BLaER1 treated with 17β-estradiol and CSF1 and Interleukin-3, amounts not matched to agents 10 nM and 100 nM (cell line): ENCODE results near the gene COBL.
A peak's percentile ranks its signal among the peaks of the same experiment; 100 is the strongest.

Experiments
- H3K27ac ChIP-seq, 11 experiments: shearing (Covaris generic); formaldehyde crosslinking; 2 replicates each; pipeline ENCODE4 v1.8.1; 2022
- H3K27me3 ChIP-seq, 11 experiments: shearing (Covaris generic); formaldehyde crosslinking; 2 replicates each; pipeline ENCODE4 v1.8.1; 2022
- H3K36me3 ChIP-seq, 11 experiments: shearing (Covaris generic); formaldehyde crosslinking; 2 replicates each; pipeline ENCODE4 v1.8.1; 2022
- H3K4me1 ChIP-seq, 10 experiments: shearing (Covaris generic); formaldehyde crosslinking; 2 replicates each; pipeline ENCODE4 v1.8.1; 2022
- H3K4me2 ChIP-seq, 11 experiments: shearing (Covaris generic); formaldehyde crosslinking; 2 replicates each; pipeline ENCODE4 v1.8.1; 2022
- H3K4me3 ChIP-seq, 10 experiments: shearing (Covaris generic); formaldehyde crosslinking; 2 replicates each; pipeline ENCODE4 v1.8.1; 2022
- H3K9ac ChIP-seq, 11 experiments: shearing (Covaris generic); formaldehyde crosslinking; 2 replicates each; pipeline ENCODE4 v1.8.1; 2022
- H3K9me3 ChIP-seq, 11 experiments: shearing (Covaris generic); formaldehyde crosslinking; replicated peaks in 1 of 11; 2 replicates each; pipeline ENCODE4 v1.8.1; 2022
- H4K20me1 ChIP-seq, 11 experiments: shearing (Covaris generic); formaldehyde crosslinking; 2 replicates each; pipeline ENCODE4 v1.8.1; 2022
- Cebpa-rat ChIP-seq, 11 experiments: shearing (Covaris generic); IDR thresholded peaks; 2 replicates each; pipeline ENCODE4 v1.8.1; 2022

The COBL gene

GRCh38 chr7:51013218-51013786, 303.3 kb downstream of the COBL start:
- no peak overlapping the region for H3K9ac ChIP-seq
- no peak for TF ChIP-seq Cebpa-rat (IDR thresholded peaks at IDR 0.05)
- no peaks in the 10 kb centered on the region for H4K20me1 ChIP-seq
- H3K9me3 ChIP-seq, result no peaks in the 10 kb centered on the region
- no peak overlapping the region for H3K4me2 ChIP-seq
- H3K27me3 ChIP-seq, result no peaks in the 10 kb centered on the region
- peaks cover 0 to 3% (median 0%) of the 10 kb centered on the region in 10 experiments; a peak in 1 of 20 replicates for H3K4me1 ChIP-seq
- no peak overlapping the region for H3K27ac ChIP-seq
- H3K36me3 ChIP-seq, result no peaks in the 10 kb centered on the region
- no peak overlapping the region for H3K4me3 ChIP-seq

GRCh38 chr7:51012569-51013217, 303.9 kb downstream of the COBL start:
- Histone ChIP-seq H3K27me3 (no peaks in the 10 kb centered on the region), H3K9me3 (no peaks in the 10 kb centered on the region), H4K20me1 (no peaks in the 10 kb centered on the region), H3K36me3 (no peaks in the 10 kb centered on the region), H3K9ac (no peak overlapping the region), H3K4me2 (0 out of 22 replicates have a peak overlapping the region, but pooled peaks of 3 of the 11 experiments have one; percentile 8 to 15 (median 13)), H3K4me3 (no peak overlapping the region), H3K4me1 (peaks cover 0 to 6% (median 2%) of the 10 kb centered on the region in 10 experiments; a peak in 4 of 20 replicates), H3K27ac (no peak overlapping the region)
- no peak for TF ChIP-seq Cebpa-rat (IDR thresholded peaks at IDR 0.05)

GRCh38 chr7:51011710-51012350, 304.8 kb downstream of the COBL start:
- Histone ChIP-seq H3K4me3 (no peak overlapping the region), H3K27me3 (no peaks in the 10 kb centered on the region), H3K9ac (no peak overlapping the region), H4K20me1 (no peaks in the 10 kb centered on the region), H3K36me3 (no peaks in the 10 kb centered on the region), H3K4me1 (peaks cover 0 to 10% (median 2%) of the 10 kb centered on the region in 10 experiments; a peak in 4 of 20 replicates), H3K4me2 (no peak overlapping the region), H3K27ac (no peak overlapping the region), H3K9me3 (no peaks in the 10 kb centered on the region)
- TF ChIP-seq Cebpa-rat (IDR thresholded peaks at IDR 0.05), result no peak

- Histone ChIP-seq H3K9me3 (no peaks in the 10 kb centered on the region), H3K36me3 (no peaks in the 10 kb centered on the region), H3K9ac (no peak overlapping the region), H3K27ac (no peak overlapping the region), H3K27me3 (no peaks in the 10 kb centered on the region), H3K4me3 (no peak overlapping the region), H3K4me1 (peaks cover 0 to 10% (median 2%) of the 10 kb centered on the region in 10 experiments; a peak in 4 of 20 replicates), H4K20me1 (no peaks in the 10 kb centered on the region), H3K4me2 (no peak overlapping the region)
- no peak for TF ChIP-seq Cebpa-rat (IDR thresholded peaks at IDR 0.05)
These were observed 306.1 kb downstream of the COBL start for GRCh38 chr7:51010534-51010933.

- H3K27me3 ChIP-seq, result no peaks in the 10 kb centered on the region
- no peak overlapping the region for H3K4me2 ChIP-seq
- peaks cover 0 to 10% (median 2%) of the 10 kb centered on the region in 10 experiments; a peak in 4 of 20 replicates for H3K4me1 ChIP-seq
- TF ChIP-seq Cebpa-rat (IDR thresholded peaks at IDR 0.05), result no peak
- no peak overlapping the region for H3K9ac ChIP-seq
- H3K27ac ChIP-seq, result no peak overlapping the region
- H3K36me3 ChIP-seq, result no peaks in the 10 kb centered on the region
- H4K20me1 ChIP-seq, result no peaks in the 10 kb centered on the region
- H3K4me3 ChIP-seq, result no peak overlapping the region
- no peaks in the 10 kb centered on the region for H3K9me3 ChIP-seq
These were observed 306.7 kb downstream of the COBL start for GRCh38 chr7:51009716-51010496.

GRCh38 chr7:51007551-51008505, 308.8 kb downstream of the COBL start:
- H3K9me3 ChIP-seq, result no peaks in the 10 kb centered on the region
- H3K4me3 ChIP-seq, result no peak overlapping the region
- no peaks in the 10 kb centered on the region for H4K20me1 ChIP-seq
- no peak overlapping the region; a peak in 1 of 22 replicates for H3K27ac ChIP-seq
- no peaks in the 10 kb centered on the region for H3K27me3 ChIP-seq
- H3K4me2 ChIP-seq, result peak overlapping the region in 3 of 11 experiments; percentile 5 to 28 (median 12); a peak in 3 of 22 replicates
- TF ChIP-seq Cebpa-rat (IDR thresholded peaks at IDR 0.05), result no peak
- H3K9ac ChIP-seq, result no peak overlapping the region
- peaks cover 0 to 10% (median 2%) of the 10 kb centered on the region in 10 experiments; a peak in 4 of 20 replicates for H3K4me1 ChIP-seq
- no peaks in the 10 kb centered on the region for H3K36me3 ChIP-seq

GRCh38 chr7:51006483-51007235, 309.9 kb downstream of the COBL start:
- Histone ChIP-seq H3K27me3 (no peaks in the 10 kb centered on the region), H4K20me1 (no peaks in the 10 kb centered on the region), H3K9me3 (no peaks in the 10 kb centered on the region), H3K4me2 (no peak overlapping the region), H3K4me3 (no peak overlapping the region), H3K27ac (no peak overlapping the region), H3K4me1 (peaks cover 0 to 10% (median 0%) of the 10 kb centered on the region in 10 experiments; a peak in 4 of 20 replicates), H3K9ac (no peak overlapping the region), H3K36me3 (no peaks in the 10 kb centered on the region)
- no peak for TF ChIP-seq Cebpa-rat (IDR thresholded peaks at IDR 0.05)

GRCh38 chr7:51005074-51005473, 311.5 kb downstream of the COBL start:
- Histone ChIP-seq H4K20me1 (no peaks in the 10 kb centered on the region), H3K4me1 (peaks cover 0 to 10% (median 0%) of the 10 kb centered on the region in 10 experiments; a peak in 4 of 20 replicates), H3K27me3 (no peaks in the 10 kb centered on the region), H3K9ac (no peak overlapping the region), H3K4me2 (no peak overlapping the region), H3K9me3 (peaks cover 0 to 9% (median 6%) of the 10 kb centered on the region in 11 experiments; a peak in 10 of 22 replicates), H3K36me3 (no peaks in the 10 kb centered on the region), H3K4me3 (no peak overlapping the region), H3K27ac (no peak overlapping the region)
- TF ChIP-seq Cebpa-rat (IDR thresholded peaks at IDR 0.05), result no peak
